Embryonic facial prominence (tissue), 1 donor: ENCODE measurements around the gene SF3B3.
"Not testable (repeated sequence)": the region's sequence is repeated elsewhere in the genome, so short reads cannot be mapped to it uniquely, and the experiment has no call there.

Source experiments
- DNase-seq: peaks from one replicate; pipeline ENCODE4 v3.0.0-alpha.2; 2016; ENCODE audit errors: extremely low spot score

Gene SF3B3

DNA sequence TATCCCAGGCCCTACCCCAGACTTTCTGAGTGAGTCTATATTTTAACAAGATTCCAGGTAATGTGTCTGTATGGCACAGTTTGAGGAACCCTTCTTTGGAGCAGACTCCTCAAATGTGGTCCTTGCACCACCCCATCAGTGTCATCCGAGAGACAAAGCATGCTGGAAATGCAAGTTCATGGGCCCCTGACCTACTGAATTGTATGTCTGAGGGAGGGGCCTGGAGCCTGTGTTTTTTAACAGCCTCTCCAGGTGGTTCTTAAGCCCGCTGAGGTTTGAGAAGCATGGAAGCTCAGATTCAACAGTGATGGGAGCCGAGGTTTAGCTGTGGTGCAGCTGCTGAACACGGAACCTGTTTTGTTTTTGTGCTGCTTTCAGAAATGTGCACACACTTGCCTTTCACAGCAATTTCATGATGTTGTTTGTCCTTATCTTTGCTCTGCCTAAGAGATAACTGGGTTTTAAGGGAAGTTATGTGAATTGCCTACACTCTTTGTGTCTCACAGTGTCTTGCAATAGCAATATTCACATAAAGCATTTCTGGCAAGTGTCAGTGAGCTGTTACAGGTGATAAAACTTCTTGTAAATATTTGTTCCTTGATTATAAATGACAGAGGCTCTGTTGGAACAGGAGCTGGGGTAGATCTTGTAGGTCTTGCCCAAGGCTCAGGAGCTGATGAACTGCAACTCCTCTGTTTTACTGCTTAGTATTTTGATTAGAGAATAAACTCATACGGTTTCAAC lies 90.8 kb downstream of the SF3B3 start:
- no peak for DNase-seq

- DNase-seq = no peak
These were observed 92.3 kb downstream of the SF3B3 start for GRCh38 chr16:70615945-70616344.

DNA sequence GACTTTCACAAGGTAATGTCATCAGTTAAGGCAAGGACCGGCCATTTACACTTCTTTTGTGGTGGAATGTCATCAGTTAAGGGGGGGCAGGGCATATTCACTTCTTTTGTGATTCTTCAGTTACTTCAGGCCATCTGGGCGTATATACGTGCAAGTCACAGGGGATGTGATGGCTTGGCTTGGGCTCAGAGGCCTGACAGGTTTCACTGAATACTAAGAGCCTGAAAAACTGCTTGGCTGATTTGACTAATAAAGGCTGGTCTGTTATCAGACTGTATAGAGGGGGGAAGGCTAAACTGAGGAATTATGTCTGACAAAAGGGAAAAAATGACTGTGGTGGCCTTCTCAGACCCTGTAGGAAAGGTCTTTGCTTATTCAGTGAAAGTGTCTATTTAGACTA lies 98.2 kb downstream of the SF3B3 start:
- DNase-seq = not testable (repeated sequence)
